HUES48 (cell line): Measurements from ENCODE around the gene ST6GALNAC3.

Source experiments
- H3K27ac ChIP-seq: one replicate; pipeline ENCODE4 v1.7.0; 2013; ENCODE audit warnings: low read depth, low read length, inconsistent platforms
- H3K27me3 ChIP-seq: 2 replicates; pipeline ENCODE4 v1.6.1; 2013; ENCODE audit warnings: mild to moderate bottlenecking, low read length; ENCODE audit not compliant: control insufficient read depth, insufficient read depth
- H3K36me3 ChIP-seq: 2 replicates; pipeline ENCODE4 v1.6.1; 2013; ENCODE audit warnings: low read length; ENCODE audit not compliant: control insufficient read depth, insufficient read depth
- H3K4me1 ChIP-seq: 2 replicates; pipeline ENCODE4 v1.6.1; 2013; ENCODE audit warnings: mild to moderate bottlenecking, low read length; ENCODE audit not compliant: control insufficient read depth, insufficient read depth
- H3K4me3 ChIP-seq: 2 replicates; pipeline ENCODE4 v1.5.1; 2013; ENCODE audit warnings: mild to moderate bottlenecking, low read depth, low read length
- H3K9ac ChIP-seq: 2 replicates; pipeline ENCODE4 v1.6.1; 2013; ENCODE audit warnings: mild to moderate bottlenecking, low read depth, low read length, moderate library complexity
- H3K9me3 ChIP-seq: 2 replicates; pipeline ENCODE4 v1.6.1; 2013; ENCODE audit warnings: low read length; ENCODE audit not compliant: control insufficient read depth, insufficient read depth

The ST6GALNAC3 gene

GRCh38 chr1:76294482-76295194 is 220.1 kb downstream of the ST6GALNAC3 start:
- no peaks in the 10 kb centered on the region for H3K36me3 ChIP-seq
- no peak overlapping the region for H3K27ac ChIP-seq
- no peak overlapping the region for H3K4me3 ChIP-seq
- peaks cover 50% of the 10 kb centered on the region for H3K4me1 ChIP-seq
- H3K9me3 ChIP-seq, result no peaks in the 10 kb centered on the region
- no peaks in the 10 kb centered on the region for H3K27me3 ChIP-seq
- H3K9ac ChIP-seq, result no peak overlapping the region

- H3K36me3 ChIP-seq, result no peaks in the 10 kb centered on the region
- no peaks in the 10 kb centered on the region for H3K27me3 ChIP-seq
- no peak overlapping the region for H3K27ac ChIP-seq
- no peak overlapping the region for H3K4me3 ChIP-seq
- peaks cover 39% of the 10 kb centered on the region for H3K4me1 ChIP-seq
- no peaks in the 10 kb centered on the region for H3K9me3 ChIP-seq
- no peak overlapping the region for H3K9ac ChIP-seq
These were observed 223.9 kb downstream of the ST6GALNAC3 start for GRCh38 chr1:76298399-76298798.

- Histone ChIP-seq H3K27me3 (no peaks in the 10 kb centered on the region), H3K4me1 (peaks cover 35% of the 10 kb centered on the region), H3K9me3 (no peaks in the 10 kb centered on the region), H3K27ac (no peak overlapping the region), H3K9ac (no peak overlapping the region), H3K36me3 (no peaks in the 10 kb centered on the region), H3K4me3 (no peak overlapping the region)
These were observed 224.5 kb downstream of the ST6GALNAC3 start for GRCh38 chr1:76299036-76299435.

- H3K36me3 ChIP-seq, result no peaks in the 10 kb centered on the region
- no peak overlapping the region for H3K4me3 ChIP-seq
- no peak overlapping the region for H3K27ac ChIP-seq
- peaks cover 23% of the 10 kb centered on the region for H3K4me1 ChIP-seq
- H3K27me3 ChIP-seq, result no peaks in the 10 kb centered on the region
- no peak overlapping the region for H3K9ac ChIP-seq
- no peaks in the 10 kb centered on the region for H3K9me3 ChIP-seq
These were observed 226.0 kb downstream of the ST6GALNAC3 start for GRCh38 chr1:76300556-76300955.

GRCh38 chr1:76302711-76303339 is 228.3 kb downstream of the ST6GALNAC3 start:
- H3K4me3 ChIP-seq, result no peak overlapping the region
- no peaks in the 10 kb centered on the region for H3K9me3 ChIP-seq
- H3K4me1 ChIP-seq, result peaks cover 13% of the 10 kb centered on the region
- H3K27me3 ChIP-seq, result no peaks in the 10 kb centered on the region
- H3K27ac ChIP-seq, result no peak overlapping the region
- no peak overlapping the region for H3K9ac ChIP-seq
- H3K36me3 ChIP-seq, result no peaks in the 10 kb centered on the region

GRCh38 chr1:76303340-76303717 is 228.8 kb downstream of the ST6GALNAC3 start:
- H3K36me3 ChIP-seq, result no peaks in the 10 kb centered on the region
- H3K9ac ChIP-seq, result no peak overlapping the region
- no peaks in the 10 kb centered on the region for H3K9me3 ChIP-seq
- no peak overlapping the region for H3K4me3 ChIP-seq
- H3K4me1 ChIP-seq, result peaks cover 11% of the 10 kb centered on the region
- H3K27me3 ChIP-seq, result no peaks in the 10 kb centered on the region
- no peak overlapping the region for H3K27ac ChIP-seq

GRCh38 chr1:76313304-76313703 is 238.8 kb downstream of the ST6GALNAC3 start:
- Histone ChIP-seq H3K27ac (no peak overlapping the region), H3K9me3 (no peaks in the 10 kb centered on the region), H3K4me3 (no peak overlapping the region), H3K36me3 (no peaks in the 10 kb centered on the region), H3K27me3 (no peaks in the 10 kb centered on the region), H3K4me1 (peaks cover 9% of the 10 kb centered on the region), H3K9ac (no peak overlapping the region)

GRCh38 chr1:76314730-76315129 is 240.2 kb downstream of the ST6GALNAC3 start:
- Histone ChIP-seq H3K36me3 (no peaks in the 10 kb centered on the region), H3K9me3 (no peaks in the 10 kb centered on the region), H3K4me3 (no peak overlapping the region), H3K27me3 (no peaks in the 10 kb centered on the region), H3K4me1 (peaks cover 15% of the 10 kb centered on the region), H3K9ac (no peak overlapping the region), H3K27ac (no peak overlapping the region)

- Histone ChIP-seq H3K4me3 (no peak overlapping the region), H3K9me3 (no peaks in the 10 kb centered on the region), H3K27ac (no peak overlapping the region), H3K4me1 (peaks cover 15% of the 10 kb centered on the region), H3K27me3 (no peaks in the 10 kb centered on the region), H3K36me3 (no peaks in the 10 kb centered on the region), H3K9ac (no peak overlapping the region)
These were observed 242.9 kb downstream of the ST6GALNAC3 start for GRCh38 chr1:76317299-76317900.

GRCh38 chr1:76330991-76331603 is 256.6 kb downstream of the ST6GALNAC3 start:
- Histone ChIP-seq H3K27ac (no peak overlapping the region), H3K36me3 (no peaks in the 10 kb centered on the region), H3K9me3 (no peaks in the 10 kb centered on the region), H3K27me3 (no peaks in the 10 kb centered on the region), H3K9ac (no peak overlapping the region), H3K4me3 (no peak overlapping the region), H3K4me1 (peaks cover 3% of the 10 kb centered on the region; the same call in 1 of the 2 replicates)

- Histone ChIP-seq H3K27me3 (no peaks in the 10 kb centered on the region), H3K4me3 (no peak overlapping the region), H3K9me3 (no peaks in the 10 kb centered on the region), H3K36me3 (no peaks in the 10 kb centered on the region), H3K4me1 (peaks cover under 1% of the 10 kb centered on the region; the same call in 1 of the 2 replicates), H3K9ac (no peak overlapping the region), H3K27ac (no peak overlapping the region)
These were observed 261.3 kb downstream of the ST6GALNAC3 start for GRCh38 chr1:76335882-76336281.
